GM12864 (cell line): ENCODE results near the gene LLGL2.
"Not testable (repeated sequence)": the region's sequence is repeated elsewhere in the genome, so short reads cannot be mapped to it uniquely, and the experiment has no call there.

Experiments used
- DNase-seq: peaks from one replicate; pipeline ENCODE4 v3.0.0-alpha.2; 2011; ENCODE audit warnings: low read depth
- H3K4me3 ChIP-seq: 2 replicates; pipeline ENCODE4 v1.5.1; 2011; ENCODE audit warnings: mild to moderate bottlenecking, low read depth, low read length, control low read depth
- CTCF ChIP-seq: IDR thresholded peaks from 2 replicates; pipeline ENCODE4 v1.5.1; 2011; ENCODE audit warnings: low read depth, mild to moderate bottlenecking, moderate library complexity, low read length, control low read depth, inconsistent platforms; ENCODE audit errors: missing control alignments

Gene LLGL2, protein sequence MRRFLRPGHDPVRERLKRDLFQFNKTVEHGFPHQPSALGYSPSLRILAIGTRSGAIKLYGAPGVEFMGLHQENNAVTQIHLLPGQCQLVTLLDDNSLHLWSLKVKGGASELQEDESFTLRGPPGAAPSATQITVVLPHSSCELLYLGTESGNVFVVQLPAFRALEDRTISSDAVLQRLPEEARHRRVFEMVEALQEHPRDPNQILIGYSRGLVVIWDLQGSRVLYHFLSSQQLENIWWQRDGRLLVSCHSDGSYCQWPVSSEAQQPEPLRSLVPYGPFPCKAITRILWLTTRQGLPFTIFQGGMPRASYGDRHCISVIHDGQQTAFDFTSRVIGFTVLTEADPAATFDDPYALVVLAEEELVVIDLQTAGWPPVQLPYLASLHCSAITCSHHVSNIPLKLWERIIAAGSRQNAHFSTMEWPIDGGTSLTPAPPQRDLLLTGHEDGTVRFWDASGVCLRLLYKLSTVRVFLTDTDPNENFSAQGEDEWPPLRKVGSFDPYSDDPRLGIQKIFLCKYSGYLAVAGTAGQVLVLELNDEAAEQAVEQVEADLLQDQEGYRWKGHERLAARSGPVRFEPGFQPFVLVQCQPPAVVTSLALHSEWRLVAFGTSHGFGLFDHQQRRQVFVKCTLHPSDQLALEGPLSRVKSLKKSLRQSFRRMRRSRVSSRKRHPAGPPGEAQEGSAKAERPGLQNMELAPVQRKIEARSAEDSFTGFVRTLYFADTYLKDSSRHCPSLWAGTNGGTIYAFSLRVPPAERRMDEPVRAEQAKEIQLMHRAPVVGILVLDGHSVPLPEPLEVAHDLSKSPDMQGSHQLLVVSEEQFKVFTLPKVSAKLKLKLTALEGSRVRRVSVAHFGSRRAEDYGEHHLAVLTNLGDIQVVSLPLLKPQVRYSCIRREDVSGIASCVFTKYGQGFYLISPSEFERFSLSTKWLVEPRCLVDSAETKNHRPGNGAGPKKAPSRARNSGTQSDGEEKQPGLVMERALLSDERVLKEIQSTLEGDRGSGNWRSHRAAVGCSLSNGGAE

DNA sequence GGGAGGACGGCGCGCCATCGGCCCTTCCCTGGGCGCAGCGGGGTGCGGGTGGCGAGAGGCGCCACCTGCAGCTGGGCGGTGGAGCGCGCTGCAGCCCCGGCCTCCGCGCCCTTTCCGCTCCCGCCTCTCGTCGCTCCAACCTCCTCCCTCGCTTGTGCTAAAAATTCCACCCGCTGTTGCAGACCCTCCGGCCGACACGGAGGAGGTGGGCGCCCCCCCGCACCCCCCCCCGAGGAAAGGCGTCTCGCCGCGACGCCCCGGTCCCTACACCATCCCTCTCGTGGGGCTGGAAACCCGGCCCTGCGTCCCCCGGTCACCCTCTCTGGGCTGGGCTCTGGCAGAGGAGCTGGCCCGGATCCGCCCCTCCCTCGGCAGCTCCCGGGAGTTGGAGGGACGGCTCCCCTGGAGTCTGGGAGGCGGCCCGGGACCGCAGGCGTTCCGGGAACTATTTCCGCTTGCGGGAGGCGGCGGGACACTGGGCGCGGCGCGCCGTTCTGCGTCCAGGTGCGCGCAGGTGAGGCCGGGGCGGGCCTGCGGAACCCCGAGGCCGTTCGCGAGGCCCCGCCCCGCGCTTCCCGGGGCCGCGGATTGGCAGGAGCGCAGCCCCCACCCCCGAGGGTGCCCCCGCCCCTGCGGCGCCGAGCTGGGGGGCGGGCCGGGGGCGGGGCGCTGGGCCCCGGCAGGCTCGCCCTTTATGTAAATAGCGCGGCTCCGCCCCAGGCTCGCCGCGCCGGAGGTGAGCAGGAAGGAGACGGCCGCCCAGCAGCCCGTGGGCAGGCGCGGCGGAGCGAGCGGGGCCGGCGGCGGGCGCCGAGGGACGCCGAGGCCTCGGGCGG lies at the start of gene LLGL2:
Gene LLGL2, plus strand, starts transcription at position 728 of the 836 bp plus-strand sequence. CDS start 17,730 bp downstream, outside the sequence.
- peak within 1 kb of the TSS; percentile 59 for H3K4me3 ChIP-seq
- DNase-seq = no peak
- peak; percentile 35 for TF ChIP-seq CTCF

- H3K4me3 ChIP-seq = no peak overlapping the region
- no peak for TF ChIP-seq CTCF
- no peak for DNase-seq
Measured at GRCh38 chr17:75475851-75476250, 49.6 kb upstream of the LLGL2 start.

- DNase-seq = no peak
- H3K4me3 ChIP-seq = no peak overlapping the region
- no peak for TF ChIP-seq CTCF
Measured at GRCh38 chr17:75476271-75476671, 49.2 kb upstream of the LLGL2 start.

DNA sequence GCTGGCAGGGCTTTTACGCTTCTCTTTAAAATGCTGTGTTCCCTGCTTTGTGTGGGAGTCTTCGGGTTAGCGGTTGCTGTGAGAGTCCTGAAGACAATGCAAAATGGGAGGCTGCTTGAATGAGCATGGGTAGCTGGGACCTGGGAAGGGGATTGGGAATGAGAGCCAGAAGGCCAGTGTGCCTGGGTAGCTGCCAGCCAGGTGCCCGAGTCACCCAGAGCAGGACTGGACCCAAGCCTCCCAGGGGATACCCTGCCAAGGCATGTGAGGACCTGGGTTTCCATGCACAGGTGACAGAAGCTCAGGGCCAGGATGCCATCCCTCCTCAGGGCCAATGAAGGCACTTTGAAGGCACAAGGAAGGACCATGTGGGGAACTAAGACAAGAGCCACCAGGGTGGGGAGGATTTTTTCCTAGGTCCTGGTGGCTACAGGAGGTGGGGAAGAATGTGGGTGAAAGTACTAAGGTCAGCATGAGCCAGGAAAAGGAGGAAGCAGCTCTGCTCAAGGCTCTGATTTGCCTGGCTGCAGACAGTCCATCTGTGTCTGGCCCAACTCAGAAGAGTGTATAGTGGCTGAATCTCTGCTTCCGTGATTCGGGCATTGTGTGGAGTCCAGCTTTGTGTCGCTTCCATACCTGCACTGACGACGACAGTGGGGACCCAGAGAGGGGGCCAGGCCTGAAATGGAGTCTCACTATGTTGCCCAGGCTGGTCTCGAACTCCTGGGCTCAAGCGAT lies 48.6 kb upstream of the LLGL2 start:
- TF ChIP-seq CTCF = no peak
- no peak for DNase-seq

GRCh38 chr17:75477490-75477862 lies 48.0 kb upstream of the LLGL2 start:
- not testable (repeated sequence) for H3K4me3 ChIP-seq, DNase-seq

More for the DNA sequence above, 48.6 kb upstream of the LLGL2 start:
- no peak overlapping the region for H3K4me3 ChIP-seq

- H3K4me3 ChIP-seq = no peak overlapping the region
- no peak for TF ChIP-seq CTCF
Measured at GRCh38 chr17:75478508-75478907, 47.0 kb upstream of the LLGL2 start.

More at GRCh38 chr17:75478508-75478907, 47.0 kb upstream of the LLGL2 start:
- no peak for DNase-seq
